Neural cell (in vitro differentiated cells): ENCODE data around the gene SHB. TPM values are rescaled to one million over a fixed set of nuclear protein-coding genes. Genes with fewer than 3 reads are reported as not detected.
A peak's percentile ranks its signal among the peaks of the same experiment; 100 is the strongest.

Source experiments
- H2AFZ ChIP-seq: fragments of 200-600, 300-800 bp; sonication (generic), shearing (Covaris generic); 2 replicates; pipeline ENCODE4 v1.6.0; 2014; ENCODE audit warnings: low read depth, mild to moderate bottlenecking, antibody characterized with exemption, low read length, moderate library complexity
- H3F3A ChIP-seq: fragments of 200-600 bp; shearing (Covaris generic); 2 replicates; pipeline ENCODE4 v1.6.1; 2016; ENCODE audit warnings: mild to moderate bottlenecking, moderate library complexity, mixed read lengths, antibody characterized with exemption, low read length; ENCODE audit not compliant: insufficient read depth, poor library complexity, severe bottlenecking
- H3K27ac ChIP-seq: fragments of 200-600, 300-800 bp; sonication (generic), shearing (Covaris generic); 2 replicates; pipeline ENCODE4 v1.5.1; 2014; ENCODE audit warnings: mild to moderate bottlenecking, low read length, moderate library complexity
- H3K27me3 ChIP-seq: fragments of 300-800, 200-600 bp; sonication (generic), shearing (Covaris generic); 2 replicates; pipeline ENCODE4 v1.6.0; 2014; ENCODE audit warnings: mild to moderate bottlenecking, low read depth, low read length, moderate library complexity; ENCODE audit not compliant: insufficient read depth
- H3K36me3 ChIP-seq: fragments of 300-800, 200-600 bp; sonication (generic), shearing (Covaris generic); 2 replicates; pipeline ENCODE4 v1.5.1; 2014; ENCODE audit warnings: mild to moderate bottlenecking, antibody characterized with exemption, low read length, moderate library complexity; ENCODE audit not compliant: insufficient read depth
- H3K4me2 ChIP-seq: fragments of 300-800, 200-600 bp; sonication (generic), shearing (Covaris generic); 2 replicates; pipeline ENCODE4 v1.6.0; 2014; ENCODE audit warnings: mild to moderate bottlenecking, low read length
- H3K4me3 ChIP-seq: fragments of 300-800, 200-600 bp; sonication (generic), shearing (Covaris generic); 2 replicates; pipeline ENCODE4 v1.5.1; 2014; ENCODE audit warnings: mild to moderate bottlenecking, low read length, moderate library complexity
- H3K79me2 ChIP-seq: fragments of 200-600 bp; shearing (Covaris generic); replicated peaks from 2 replicates; pipeline ENCODE4 v1.6.0; 2014; ENCODE audit warnings: mild to moderate bottlenecking, low read length, moderate library complexity; ENCODE audit not compliant: insufficient read depth
- H3K9ac ChIP-seq: fragments of 300-800, 200-600 bp; sonication (generic), shearing (Covaris generic); 2 replicates; pipeline ENCODE4 v1.6.1; 2016; ENCODE audit warnings: mild to moderate bottlenecking, low read length, mixed read lengths
- H3K9me2 ChIP-seq: fragments of 200-600 bp; shearing (Covaris generic); 2 replicates; pipeline ENCODE4 v1.6.1; 2016; ENCODE audit warnings: mild to moderate bottlenecking, low read length, mixed read lengths; ENCODE audit not compliant: insufficient read depth
- H3K9me3 ChIP-seq: fragments of 200-600, 300-800 bp; sonication (generic), shearing (Covaris generic); 2 replicates; pipeline ENCODE4 v1.6.1; 2016; ENCODE audit warnings: mild to moderate bottlenecking, mixed run types, low read length, moderate library complexity, mixed read lengths
- H4K20me1 ChIP-seq: fragments of 200-600 bp; shearing (Covaris generic); 2 replicates; pipeline ENCODE4 v1.6.1; 2016; ENCODE audit warnings: mild to moderate bottlenecking, mixed run types; ENCODE audit not compliant: insufficient read depth
- EP300 ChIP-seq: fragments of 450-650 bp; conservative IDR thresholded peaks from 2 replicates; pipeline ENCODE4 v1.6.1; 2014; ENCODE audit warnings: antibody characterized with exemption, mild to moderate bottlenecking, moderate library complexity; ENCODE audit not compliant: poor library complexity, severe bottlenecking
- EZH2 ChIP-seq: fragments of 200-600, 300-800 bp; shearing (Covaris generic), sonication (generic); IDR thresholded peaks from 2 replicates; pipeline ENCODE4 v1.6.1; 2014; ENCODE audit warnings: antibody characterized with exemption, low read length, borderline replicate concordance, mild to moderate bottlenecking; ENCODE audit not compliant: insufficient read depth, poor library complexity, severe bottlenecking
- MXI1 ChIP-seq: fragments of 450-650 bp; conservative IDR thresholded peaks from 2 replicates; pipeline ENCODE4 v1.6.1; 2014; ENCODE audit warnings: antibody characterized with exemption, mild to moderate bottlenecking; ENCODE audit not compliant: poor library complexity, severe bottlenecking
- POLR2AphosphoS5 ChIP-seq: IDR thresholded peaks from 2 replicates; pipeline ENCODE4 v1.6.1; 2012
- RAD21 ChIP-seq: fragments of 450-650 bp; conservative IDR thresholded peaks from 2 replicates; pipeline ENCODE4 v1.6.1; 2014; ENCODE audit warnings: antibody characterized with exemption, mild to moderate bottlenecking, moderate library complexity
- SMC3 ChIP-seq: fragments of 450-650 bp; conservative IDR thresholded peaks from 2 replicates; pipeline ENCODE4 v1.6.1; 2014; ENCODE audit warnings: antibody characterized with exemption, mild to moderate bottlenecking, moderate library complexity; ENCODE audit not compliant: poor library complexity
- TAF1 ChIP-seq: IDR thresholded peaks from 2 replicates; pipeline ENCODE4 v1.6.1; 2012; ENCODE audit warnings: low read depth
- polyA plus RNA-seq: library from polyadenylated mRNA; depleted of rRNA; stranded (reverse); fragments of >200 nt; gene quantifications from 2 replicates; pipeline ENCODE4 v1.2.3, GENCODE V29; 2014
- TF ChIP-seq, protein P1 (sequence below): fragments of 450-650 bp; IDR thresholded peaks from 2 replicates; pipeline ENCODE4 v1.5.1; 2014; ENCODE audit warnings: antibody characterized with exemption, mild to moderate bottlenecking, moderate library complexity; ENCODE audit not compliant: poor library complexity, severe bottlenecking
- TF ChIP-seq, protein P2 (sequence below): IDR thresholded peaks from 2 replicates; pipeline ENCODE4 v1.6.1; 2012; ENCODE audit warnings: borderline replicate concordance

The SHB gene
- polyA plus RNA-seq, 1 donor from 2014 or later = 17.5 TPM

DNA sequence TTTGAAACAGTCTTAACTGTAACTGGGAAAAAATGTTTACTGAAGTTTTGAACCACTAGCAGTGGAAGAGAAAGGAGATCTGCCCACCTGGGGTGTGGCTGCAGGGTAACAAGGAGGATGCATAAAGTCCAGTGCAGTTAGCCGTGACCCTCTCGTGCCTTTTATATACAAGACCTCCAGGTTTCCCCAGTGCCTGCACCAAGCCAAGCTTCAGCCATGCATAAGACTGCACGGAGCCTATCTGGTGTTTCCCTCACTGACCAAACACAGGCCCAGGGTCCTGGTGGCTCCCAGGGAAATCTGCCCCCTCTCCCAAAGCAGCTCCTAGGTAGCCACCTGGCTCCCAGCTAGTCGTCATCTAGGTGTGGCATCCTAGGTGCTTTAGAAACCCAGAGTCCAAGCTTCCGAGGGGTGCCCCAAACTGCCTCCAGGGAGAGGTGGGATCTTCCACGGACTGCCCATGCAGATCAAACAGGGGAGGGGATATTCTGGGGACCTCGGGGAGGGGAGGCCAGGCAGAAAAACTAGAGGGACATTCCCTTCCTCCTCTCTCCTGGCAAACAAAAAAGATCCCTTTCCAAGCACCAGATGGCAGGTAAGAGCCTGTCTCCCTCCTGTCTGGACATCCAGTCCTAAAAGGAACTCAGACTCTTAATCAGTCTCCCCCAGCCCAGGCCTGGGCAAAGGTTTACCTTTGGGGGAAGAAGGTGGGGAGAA lies 2.7 kb downstream of the SHB start:
- H3K27me3 ChIP-seq = no peaks in the 10 kb centered on the region
- H3K9me2 ChIP-seq = no peaks in the 10 kb centered on the region
- H3K9ac ChIP-seq = peak overlapping the region; percentile 86
- no peaks in the 10 kb centered on the region for H3K36me3 ChIP-seq
- H3K9me3 ChIP-seq = no peaks in the 10 kb centered on the region
- peaks cover 5% of the 10 kb centered on the region for H4K20me1 ChIP-seq
- peaks cover 69% of the 10 kb centered on the region for H3K79me2 ChIP-seq
- no peak overlapping the region for H2AFZ ChIP-seq
- H3K4me2 ChIP-seq = peak overlapping the region; percentile 97
- H3K27ac ChIP-seq = peak overlapping the region; percentile 59
- peak overlapping the region; percentile 97 for H3K4me3 ChIP-seq
- TF ChIP-seq RAD21 = peak; percentile 60
- TF ChIP-seq SMC3 = peak; percentile 70
- no peak for TF ChIP-seq EP300
- TF ChIP-seq, protein P1, sequence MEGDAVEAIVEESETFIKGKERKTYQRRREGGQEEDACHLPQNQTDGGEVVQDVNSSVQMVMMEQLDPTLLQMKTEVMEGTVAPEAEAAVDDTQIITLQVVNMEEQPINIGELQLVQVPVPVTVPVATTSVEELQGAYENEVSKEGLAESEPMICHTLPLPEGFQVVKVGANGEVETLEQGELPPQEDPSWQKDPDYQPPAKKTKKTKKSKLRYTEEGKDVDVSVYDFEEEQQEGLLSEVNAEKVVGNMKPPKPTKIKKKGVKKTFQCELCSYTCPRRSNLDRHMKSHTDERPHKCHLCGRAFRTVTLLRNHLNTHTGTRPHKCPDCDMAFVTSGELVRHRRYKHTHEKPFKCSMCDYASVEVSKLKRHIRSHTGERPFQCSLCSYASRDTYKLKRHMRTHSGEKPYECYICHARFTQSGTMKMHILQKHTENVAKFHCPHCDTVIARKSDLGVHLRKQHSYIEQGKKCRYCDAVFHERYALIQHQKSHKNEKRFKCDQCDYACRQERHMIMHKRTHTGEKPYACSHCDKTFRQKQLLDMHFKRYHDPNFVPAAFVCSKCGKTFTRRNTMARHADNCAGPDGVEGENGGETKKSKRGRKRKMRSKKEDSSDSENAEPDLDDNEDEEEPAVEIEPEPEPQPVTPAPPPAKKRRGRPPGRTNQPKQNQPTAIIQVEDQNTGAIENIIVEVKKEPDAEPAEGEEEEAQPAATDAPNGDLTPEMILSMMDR = peak; percentile 59
- H3F3A ChIP-seq = peaks cover 4% of the 10 kb centered on the region

DNA sequence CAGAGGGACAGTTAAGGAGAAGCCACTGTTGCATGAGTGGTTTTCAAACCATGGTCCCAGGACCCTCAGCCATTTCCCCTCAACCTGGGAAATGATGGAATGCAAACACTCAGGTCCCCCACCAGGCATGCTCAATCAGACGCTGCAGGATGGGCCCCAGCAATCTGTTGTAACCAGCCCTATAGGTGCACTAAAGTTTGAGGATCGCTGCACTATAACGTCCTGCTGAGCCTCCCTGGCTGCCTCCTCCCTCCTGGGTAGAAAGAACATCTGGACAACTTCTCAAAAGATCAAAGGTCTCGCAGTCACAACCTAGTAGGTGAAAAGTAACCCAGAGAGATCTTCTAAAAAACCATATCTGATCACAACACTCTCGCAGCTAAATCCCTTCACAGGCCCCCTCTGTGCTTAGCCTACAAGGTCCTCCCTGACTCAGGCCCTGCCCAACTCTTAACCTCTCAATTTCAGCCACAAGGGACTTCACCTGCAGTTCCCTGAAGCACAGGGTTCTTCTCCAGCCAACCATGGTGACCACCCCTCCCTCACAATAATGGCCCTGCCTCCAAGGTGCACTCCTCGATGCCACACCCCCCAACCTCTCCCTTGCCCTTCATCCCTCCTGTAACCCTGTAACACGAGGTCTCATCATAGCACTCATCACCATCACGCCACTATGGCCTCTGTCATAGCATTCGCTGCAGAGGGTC lies 3.5 kb downstream of the SHB start:
- H3K9ac ChIP-seq = peak overlapping the region; percentile 86
- H3K36me3 ChIP-seq = no peaks in the 10 kb centered on the region
- peaks cover 5% of the 10 kb centered on the region for H4K20me1 ChIP-seq
- no peaks in the 10 kb centered on the region for H3K9me2 ChIP-seq
- no peaks in the 10 kb centered on the region for H3K27me3 ChIP-seq
- H3K27ac ChIP-seq = no peak overlapping the region
- H3K4me2 ChIP-seq = peak overlapping the region; percentile 97
- TF ChIP-seq EZH2 (no peak), MXI1 (no peak), RAD21 (no peak), SMC3 (no peak), POLR2AphosphoS5 (no peak), EP300 (no peak), TAF1 (no peak)
- TF ChIP-seq, protein P1 = no peak
- TF ChIP-seq, protein P2, sequence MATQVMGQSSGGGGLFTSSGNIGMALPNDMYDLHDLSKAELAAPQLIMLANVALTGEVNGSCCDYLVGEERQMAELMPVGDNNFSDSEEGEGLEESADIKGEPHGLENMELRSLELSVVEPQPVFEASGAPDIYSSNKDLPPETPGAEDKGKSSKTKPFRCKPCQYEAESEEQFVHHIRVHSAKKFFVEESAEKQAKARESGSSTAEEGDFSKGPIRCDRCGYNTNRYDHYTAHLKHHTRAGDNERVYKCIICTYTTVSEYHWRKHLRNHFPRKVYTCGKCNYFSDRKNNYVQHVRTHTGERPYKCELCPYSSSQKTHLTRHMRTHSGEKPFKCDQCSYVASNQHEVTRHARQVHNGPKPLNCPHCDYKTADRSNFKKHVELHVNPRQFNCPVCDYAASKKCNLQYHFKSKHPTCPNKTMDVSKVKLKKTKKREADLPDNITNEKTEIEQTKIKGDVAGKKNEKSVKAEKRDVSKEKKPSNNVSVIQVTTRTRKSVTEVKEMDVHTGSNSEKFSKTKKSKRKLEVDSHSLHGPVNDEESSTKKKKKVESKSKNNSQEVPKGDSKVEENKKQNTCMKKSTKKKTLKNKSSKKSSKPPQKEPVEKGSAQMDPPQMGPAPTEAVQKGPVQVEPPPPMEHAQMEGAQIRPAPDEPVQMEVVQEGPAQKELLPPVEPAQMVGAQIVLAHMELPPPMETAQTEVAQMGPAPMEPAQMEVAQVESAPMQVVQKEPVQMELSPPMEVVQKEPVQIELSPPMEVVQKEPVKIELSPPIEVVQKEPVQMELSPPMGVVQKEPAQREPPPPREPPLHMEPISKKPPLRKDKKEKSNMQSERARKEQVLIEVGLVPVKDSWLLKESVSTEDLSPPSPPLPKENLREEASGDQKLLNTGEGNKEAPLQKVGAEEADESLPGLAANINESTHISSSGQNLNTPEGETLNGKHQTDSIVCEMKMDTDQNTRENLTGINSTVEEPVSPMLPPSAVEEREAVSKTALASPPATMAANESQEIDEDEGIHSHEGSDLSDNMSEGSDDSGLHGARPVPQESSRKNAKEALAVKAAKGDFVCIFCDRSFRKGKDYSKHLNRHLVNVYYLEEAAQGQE = no peak
- H3F3A ChIP-seq = peaks cover 4% of the 10 kb centered on the region
- H3K79me2 ChIP-seq = peaks cover 77% of the 10 kb centered on the region
- H3K4me3 ChIP-seq = peak overlapping the region; percentile 97
- no peaks in the 10 kb centered on the region for H3K9me3 ChIP-seq
- no peak overlapping the region for H2AFZ ChIP-seq
